MCF 10A (cell line): Measurements from ENCODE around the gene AP2B1. TPM values are rescaled to one million over a fixed set of nuclear protein-coding genes. Genes with fewer than 3 reads are reported as not detected.

ENCODE experiments used
- BruUV-seq: library from RNA; stranded (reverse); fragments of 400-500 nt; replicated peaks from 2 replicates; lab custom pipeline; 2021; lab: Mats Ljungman, UMichigan
- CTCF ChIA-PET: fragments of 300-600 bp; sonication (Branson Sonifier 250); formaldehyde crosslinking; extraction: SDS; loops from one replicate; lab custom pipeline; 2021; ENCODE audit warnings: antibody characterized with exemption, inconsistent platforms; lab: Yijun Ruan, JAX
- POLR2A ChIA-PET: fragments of 300-600, 350-650 bp; sonication (Branson Sonifier 250); formaldehyde crosslinking; extraction: SDS; loops from one replicate; lab custom pipeline; 2020; ENCODE audit warnings: antibody characterized with exemption, inconsistent platforms; lab: Yijun Ruan, JAX
- DNase-seq: peaks from one replicate; pipeline ENCODE4 v3.0.0-alpha.2; 2018; ENCODE audit not compliant: unreplicated experiment
- H3K27ac Mint-ChIP-seq: one replicate; pipeline ENCODE4 v1.8.0; 2022; ENCODE audit warnings: mild to moderate bottlenecking, low read depth, mixed read lengths; ENCODE audit not compliant: unreplicated experiment
- H3K27me3 Mint-ChIP-seq: one replicate; pipeline ENCODE4 v1.8.0; 2022; ENCODE audit warnings: mixed read lengths; ENCODE audit not compliant: insufficient read depth, unreplicated experiment
- H3K36me3 Mint-ChIP-seq: one replicate; pipeline ENCODE4 v1.8.0; 2022; ENCODE audit warnings: mild to moderate bottlenecking, moderate library complexity, mixed read lengths; ENCODE audit not compliant: insufficient read depth, unreplicated experiment
- H3K4me1 Mint-ChIP-seq: one replicate; pipeline ENCODE4 v1.8.0; 2022; ENCODE audit warnings: mixed read lengths; ENCODE audit not compliant: insufficient read depth, unreplicated experiment
- H3K4me3 Mint-ChIP-seq: one replicate; pipeline ENCODE4 v1.8.0; 2022; ENCODE audit warnings: mild to moderate bottlenecking, moderate library complexity, mixed read lengths; ENCODE audit not compliant: unreplicated experiment
- H3K9me3 Mint-ChIP-seq: one replicate; pipeline ENCODE4 v1.8.0; 2022; ENCODE audit warnings: mixed read lengths; ENCODE audit not compliant: unreplicated experiment
- CTCF ChIP-seq: fragments of 200-600 bp; IDR thresholded peaks from one replicate; pipeline ENCODE4 v1.8.0; 2022; ENCODE audit warnings: antibody characterized with exemption, mild to moderate bottlenecking; ENCODE audit not compliant: unreplicated experiment
- intact Hi-C: fragments of 100-400 bp; cut with micrococcal nuclease; formaldehyde crosslinking; loops from 2 replicates; pipeline ENCODE4 v1.14.1; 2022
- total RNA-seq: library from RNA; stranded (reverse); gene quantifications from 2 replicates; pipeline ENCODE4 v1.2.3, GENCODE V29; 2022

AP2B1 gene
- total RNA-seq, 1 experiment from 2014 or later, result 227 TPM

- peak overlapping the region; percentile 31 for H3K27ac Mint-ChIP-seq
- no peak for TF ChIP-seq CTCF
- H3K4me1 Mint-ChIP-seq, result no peaks in the 10 kb centered on the region
- H3K36me3 Mint-ChIP-seq, result peaks cover 31% of the 10 kb centered on the region
- BruUV-seq, result no TSS peak
- CTCF ChIA-PET, result interaction anchor here (0.6 to 4.6 kb wide), 11 partner anchors 8 to 379 kb away, joined by 3 to 23 read pairs (median 3); no protein-coding TSS in a partner anchor
- intact Hi-C loops, result no loop called here
- H3K4me3 Mint-ChIP-seq, result no peak overlapping the region
- no peaks in the 10 kb centered on the region for H3K9me3 Mint-ChIP-seq
- POLR2A ChIA-PET, result interaction anchor here (1.0 to 1.5 kb wide), 6 partner anchors 9 to 121 kb away, joined by 3 to 6 read pairs (median 4); no protein-coding TSS in a partner anchor
- peak; percentile 25 for DNase-seq
- H3K27me3 Mint-ChIP-seq, result no peaks in the 10 kb centered on the region
Measured at GRCh38 chr17:35709874-35710273, 122.8 kb downstream of the AP2B1 start.

GRCh38 chr17:35710950-35711349, 123.8 kb downstream of the AP2B1 start:
- ChIA-PET POLR2A (interaction anchor here (0.8 kb wide), 1 partner anchor 16 kb away, joined by 3 read pairs; no protein-coding TSS in a partner anchor), CTCF (interaction anchor here (4.6 kb wide), 1 partner anchor 36 kb away, joined by 23 read pairs; no protein-coding TSS in a partner anchor)
- Mint-ChIP-seq H3K36me3 (peaks cover 27% of the 10 kb centered on the region), H3K9me3 (no peaks in the 10 kb centered on the region), H3K4me3 (no peak overlapping the region), H3K4me1 (no peaks in the 10 kb centered on the region), H3K27ac (no peak overlapping the region), H3K27me3 (no peaks in the 10 kb centered on the region)
- no peak for TF ChIP-seq CTCF
- intact Hi-C loops, result no loop called here
- no TSS peak for BruUV-seq
- no peak for DNase-seq

GRCh38 chr17:35713069-35713728, 126.1 kb downstream of the AP2B1 start:
- no peak for TF ChIP-seq CTCF
- H3K36me3 Mint-ChIP-seq, result peaks cover 34% of the 10 kb centered on the region
- H3K27ac Mint-ChIP-seq, result no peak overlapping the region
- no peaks in the 10 kb centered on the region for H3K9me3 Mint-ChIP-seq
- DNase-seq, result no peak
- peaks cover 14% of the 10 kb centered on the region for H3K4me1 Mint-ChIP-seq
- CTCF ChIA-PET, result interaction anchor here (0.6 to 1.2 kb wide), 4 partner anchors 11 to 888 kb away, joined by 3 to 4 read pairs (median 3); partner anchors contain the start of gene MRM1
- H3K27me3 Mint-ChIP-seq, result no peaks in the 10 kb centered on the region
- POLR2A ChIA-PET, result interaction anchor here (1.3 kb wide), 1 partner anchor 17 kb away, joined by 3 read pairs; no protein-coding TSS in a partner anchor
- BruUV-seq, result no TSS peak
- H3K4me3 Mint-ChIP-seq, result no peak overlapping the region
- intact Hi-C loops, result no loop called here

GRCh38 chr17:35714988-35715387, 127.9 kb downstream of the AP2B1 start:
- Mint-ChIP-seq H3K27me3 (no peaks in the 10 kb centered on the region), H3K9me3 (no peaks in the 10 kb centered on the region), H3K4me3 (no peak overlapping the region), H3K27ac (no peak overlapping the region), H3K4me1 (peaks cover 14% of the 10 kb centered on the region), H3K36me3 (peaks cover 52% of the 10 kb centered on the region)
- BruUV-seq, result no TSS peak
- CTCF ChIA-PET, result interaction anchor here (5.4 kb wide), 1 partner anchor 33 kb away, joined by 33 read pairs; no protein-coding TSS in a partner anchor
- intact Hi-C loops, result no loop called here
- POLR2A ChIA-PET, result no interaction called here
- no peak for TF ChIP-seq CTCF
- no peak for DNase-seq
